ENCODE results near the gene WT1.

WT1 gene

GRCh38 chr11:32456864-32457263, 21.5 kb upstream of the WT1 start:
- no peaks in the 10 kb centered on the region for H3K36me3 ChIP-seq (ENCODE audit: control insufficient read depth, low read length)
- H3K27me3 ChIP-seq (ENCODE audit: control insufficient read depth, low read length), result no peaks in the 10 kb centered on the region
- no peaks in the 10 kb centered on the region for H3K79me2 ChIP-seq (ENCODE audit: control insufficient read depth, low read length)
- no peaks in the 10 kb centered on the region for H3K4me1 ChIP-seq (ENCODE audit: control insufficient read depth, low read length)
- no peaks in the 10 kb centered on the region for H3K9me3 ChIP-seq (ENCODE audit: control insufficient read depth, insufficient read depth, low read length)
- H3K27ac ChIP-seq (ENCODE audit: low read depth, low read length), result no peak overlapping the region
- H3K4me3 ChIP-seq (ENCODE audit: low read length), result no peak overlapping the region
- no peaks in the 10 kb centered on the region for H3K9me2 ChIP-seq (replicated peaks; ENCODE audit: control insufficient read depth, low read length)
- H3F3A ChIP-seq (ENCODE audit: control insufficient read depth, insufficient read depth), result no peaks in the 10 kb centered on the region
- H4K20me1 ChIP-seq (ENCODE audit: control insufficient read depth, insufficient read depth, low read depth, low read length), result no peaks in the 10 kb centered on the region
- H3K4me2 ChIP-seq (ENCODE audit: low read length), result no peak overlapping the region
- TF ChIP-seq EZH2phosphoT487 (IDR thresholded peaks at IDR 0.05; ENCODE audit: borderline replicate concordance, low read length) (no peak), CTCF (IDR thresholded peaks at IDR 0.05; ENCODE audit: low read depth, low read length, poor library complexity, severe bottlenecking) (no peak)

- Histone ChIP-seq H3F3A (ENCODE audit: control insufficient read depth, insufficient read depth) (no peaks in the 10 kb centered on the region), H3K27ac (ENCODE audit: low read depth, low read length) (no peak overlapping the region), H3K4me3 (ENCODE audit: low read length) (no peak overlapping the region), H3K4me1 (ENCODE audit: control insufficient read depth, low read length) (no peaks in the 10 kb centered on the region), H3K9me2 (replicated peaks; ENCODE audit: control insufficient read depth, low read length) (no peaks in the 10 kb centered on the region), H4K20me1 (ENCODE audit: control insufficient read depth, insufficient read depth, low read depth, low read length) (no peaks in the 10 kb centered on the region), H3K36me3 (ENCODE audit: control insufficient read depth, low read length) (no peaks in the 10 kb centered on the region), H3K4me2 (ENCODE audit: low read length) (no peak overlapping the region), H3K9me3 (ENCODE audit: control insufficient read depth, insufficient read depth, low read length) (no peaks in the 10 kb centered on the region), H3K27me3 (ENCODE audit: control insufficient read depth, low read length) (no peaks in the 10 kb centered on the region), H3K79me2 (ENCODE audit: control insufficient read depth, low read length) (no peaks in the 10 kb centered on the region)
- TF ChIP-seq CTCF (IDR thresholded peaks at IDR 0.05; ENCODE audit: low read depth, low read length, poor library complexity, severe bottlenecking) (no peak), EZH2phosphoT487 (IDR thresholded peaks at IDR 0.05; ENCODE audit: borderline replicate concordance, low read length) (no peak)
Measured at GRCh38 chr11:32454993-32455392, 19.7 kb upstream of the WT1 start.

- H4K20me1 ChIP-seq (ENCODE audit: control insufficient read depth, insufficient read depth, low read depth, low read length), result no peaks in the 10 kb centered on the region
- no peak overlapping the region for H3K4me2 ChIP-seq (ENCODE audit: low read length)
- no peaks in the 10 kb centered on the region for H3K9me2 ChIP-seq (replicated peaks; ENCODE audit: control insufficient read depth, low read length)
- no peak overlapping the region for H3K4me3 ChIP-seq (ENCODE audit: low read length)
- H3K36me3 ChIP-seq (ENCODE audit: control insufficient read depth, low read length), result no peaks in the 10 kb centered on the region
- H3K27me3 ChIP-seq (ENCODE audit: control insufficient read depth, low read length), result no peaks in the 10 kb centered on the region
- no peaks in the 10 kb centered on the region for H3K79me2 ChIP-seq (ENCODE audit: control insufficient read depth, low read length)
- H3F3A ChIP-seq (ENCODE audit: control insufficient read depth, insufficient read depth), result no peaks in the 10 kb centered on the region
- no peaks in the 10 kb centered on the region for H3K4me1 ChIP-seq (ENCODE audit: control insufficient read depth, low read length)
- no peaks in the 10 kb centered on the region for H3K9me3 ChIP-seq (ENCODE audit: control insufficient read depth, insufficient read depth, low read length)
- H3K27ac ChIP-seq (ENCODE audit: low read depth, low read length), result no peak overlapping the region
- TF ChIP-seq CTCF (IDR thresholded peaks at IDR 0.05; ENCODE audit: low read depth, low read length, poor library complexity, severe bottlenecking) (no peak), EZH2phosphoT487 (IDR thresholded peaks at IDR 0.05; ENCODE audit: borderline replicate concordance, low read length) (no peak)
Measured at GRCh38 chr11:32451808-32452207, 16.5 kb upstream of the WT1 start.

GRCh38 chr11:32450372-32450771, 15.0 kb upstream of the WT1 start:
- Histone ChIP-seq H3K4me2 (ENCODE audit: low read length) (no peak overlapping the region), H3K4me3 (ENCODE audit: low read length) (no peak overlapping the region)

More at GRCh38 chr11:32450372-32450771, 15.0 kb upstream of the WT1 start:
- no peaks in the 10 kb centered on the region for H3K4me1 ChIP-seq (ENCODE audit: control insufficient read depth, low read length)
- H3K9me2 ChIP-seq (replicated peaks; ENCODE audit: control insufficient read depth, low read length), result no peaks in the 10 kb centered on the region
- H3K27ac ChIP-seq (ENCODE audit: low read depth, low read length), result no peak overlapping the region
- H3K27me3 ChIP-seq (ENCODE audit: control insufficient read depth, low read length), result no peaks in the 10 kb centered on the region
- no peaks in the 10 kb centered on the region for H3K36me3 ChIP-seq (ENCODE audit: control insufficient read depth, low read length)
- TF ChIP-seq EZH2phosphoT487 (IDR thresholded peaks at IDR 0.05; ENCODE audit: borderline replicate concordance, low read length), result no peak
- TF ChIP-seq CTCF (IDR thresholded peaks at IDR 0.05; ENCODE audit: low read depth, low read length, poor library complexity, severe bottlenecking), result no peak
- H3K9me3 ChIP-seq (ENCODE audit: control insufficient read depth, insufficient read depth, low read length), result no peaks in the 10 kb centered on the region
- H3F3A ChIP-seq (ENCODE audit: control insufficient read depth, insufficient read depth), result no peaks in the 10 kb centered on the region
- H4K20me1 ChIP-seq (ENCODE audit: control insufficient read depth, insufficient read depth, low read depth, low read length), result no peaks in the 10 kb centered on the region
- H3K79me2 ChIP-seq (ENCODE audit: control insufficient read depth, low read length), result no peaks in the 10 kb centered on the region

Measured in DOHH2 (cell line).